GM12874 (cell line): ENCODE results near the gene RAP1GAP2.

Experiments
- CTCF ChIP-seq: IDR thresholded peaks from 2 replicates; pipeline ENCODE4 v1.5.1; 2011; ENCODE audit warnings: low read depth, mild to moderate bottlenecking, control low read depth, low read length, moderate library complexity; ENCODE audit not compliant: insufficient read depth

The RAP1GAP2 gene

DNA sequence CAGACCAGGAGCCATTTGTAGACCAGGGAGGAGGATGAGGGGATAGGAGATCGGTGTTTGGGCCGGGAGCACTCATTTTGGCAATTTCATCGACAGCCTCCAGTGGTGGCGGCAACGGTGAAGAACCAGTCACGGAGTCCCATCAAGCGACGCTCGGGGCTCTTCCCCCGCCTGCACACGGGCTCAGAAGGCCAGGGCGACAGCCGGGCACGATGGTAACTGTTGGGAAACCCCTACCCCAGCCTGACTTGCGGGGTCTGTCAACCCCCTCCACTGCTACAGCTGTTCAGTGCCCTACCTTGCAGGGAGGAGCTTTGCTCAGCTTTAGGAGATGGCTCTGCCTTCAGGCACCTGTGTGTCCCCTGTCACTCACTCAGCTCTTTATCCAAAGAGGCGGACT lies 224.1 kb downstream of the RAP1GAP2 start:
- TF ChIP-seq CTCF: no peak

- no peak for TF ChIP-seq CTCF
Observed at GRCh38 chr17:3022197-3022596, 226.0 kb downstream of the RAP1GAP2 start.

GRCh38 chr17:3024346-3024745 lies 228.1 kb downstream of the RAP1GAP2 start:
- TF ChIP-seq CTCF: no peak

- TF ChIP-seq CTCF: no peak
Observed at GRCh38 chr17:3025421-3026124, 229.3 kb downstream of the RAP1GAP2 start.

- no peak for TF ChIP-seq CTCF
Observed at GRCh38 chr17:3026125-3026855, 230.1 kb downstream of the RAP1GAP2 start.

DNA sequence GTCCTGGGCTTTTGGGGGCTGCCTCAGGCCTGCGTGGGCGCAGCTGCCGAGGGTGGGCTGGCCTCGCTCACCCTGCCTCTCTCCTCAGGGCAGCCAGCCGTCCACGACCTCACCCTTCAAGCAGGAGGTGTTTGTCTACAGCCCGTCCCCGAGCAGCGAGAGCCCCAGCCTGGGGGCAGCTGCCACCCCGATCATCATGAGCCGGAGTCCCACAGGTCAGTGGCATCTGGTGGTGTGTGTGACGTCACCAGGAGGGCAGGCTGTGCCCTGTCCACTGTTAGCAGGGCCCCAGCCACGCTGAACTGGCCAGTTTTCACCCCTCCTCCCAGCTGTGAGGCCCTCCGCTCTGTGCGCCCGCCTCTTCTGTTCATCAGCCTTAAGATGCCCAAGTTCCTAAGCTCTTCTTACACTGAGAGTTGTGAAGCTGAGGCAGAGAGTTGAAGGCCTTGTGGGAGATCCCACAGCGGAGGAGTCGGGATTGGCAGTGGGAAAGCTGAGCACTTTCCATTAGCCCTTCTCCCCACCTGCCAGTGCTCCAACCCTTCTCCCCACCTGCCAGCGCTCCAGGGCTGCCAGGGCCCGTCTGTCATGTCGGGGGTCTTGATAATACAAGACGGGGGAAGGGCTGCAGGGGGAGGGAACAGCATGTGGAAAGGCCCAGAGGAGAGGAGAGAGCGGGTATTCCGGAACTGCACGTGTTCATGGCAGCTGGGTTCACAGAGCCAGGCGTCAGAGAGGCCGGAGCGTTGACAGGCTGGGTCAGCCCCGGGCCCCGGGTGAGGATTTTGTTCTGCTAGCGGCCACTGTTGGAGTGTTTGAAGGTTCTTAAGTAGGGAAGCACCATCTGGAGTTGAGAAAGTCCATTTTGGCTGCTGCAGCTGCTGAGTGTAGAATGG lies 230.9 kb downstream of the RAP1GAP2 start:
- TF ChIP-seq CTCF: no peak

- no peak for TF ChIP-seq CTCF
Observed at GRCh38 chr17:3027786-3028532, 231.7 kb downstream of the RAP1GAP2 start.
